NOMO-1 (cell line): ENCODE measurements around the gene PRKD3.
"Not testable (repeated sequence)": the region's sequence is repeated elsewhere in the genome, so short reads cannot be mapped to it uniquely, and the experiment has no call there.

Experiments used
- DNase-seq, 2 experiments: peaks; one replicate each; lab custom pipeline; 2025; ENCODE audit not compliant: unreplicated experiment in 2 of 2; lab: John Stamatoyannopoulos, UW

PRKD3 gene

DNA sequence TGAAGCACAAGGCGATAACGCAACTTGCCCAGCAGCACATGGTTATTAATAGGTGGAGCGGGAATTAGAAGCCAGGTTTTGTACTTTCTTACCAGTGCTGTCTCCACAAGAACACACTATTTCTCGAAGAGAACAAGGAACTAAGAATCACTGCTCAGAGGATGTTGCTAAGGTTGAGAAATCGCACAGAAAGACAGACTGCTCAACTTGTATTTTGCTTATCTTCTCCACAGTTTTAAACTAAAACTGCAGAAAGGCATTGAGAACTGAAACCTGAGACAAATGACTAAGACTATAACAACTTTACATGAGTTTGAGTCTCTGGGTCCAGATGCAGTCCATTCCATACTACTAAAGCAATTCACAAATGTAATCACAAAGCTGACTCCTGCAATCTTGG lies 6.2 kb downstream of the PRKD3 start:
- DNase-seq: peak; percentile 29 to 61

DNA sequence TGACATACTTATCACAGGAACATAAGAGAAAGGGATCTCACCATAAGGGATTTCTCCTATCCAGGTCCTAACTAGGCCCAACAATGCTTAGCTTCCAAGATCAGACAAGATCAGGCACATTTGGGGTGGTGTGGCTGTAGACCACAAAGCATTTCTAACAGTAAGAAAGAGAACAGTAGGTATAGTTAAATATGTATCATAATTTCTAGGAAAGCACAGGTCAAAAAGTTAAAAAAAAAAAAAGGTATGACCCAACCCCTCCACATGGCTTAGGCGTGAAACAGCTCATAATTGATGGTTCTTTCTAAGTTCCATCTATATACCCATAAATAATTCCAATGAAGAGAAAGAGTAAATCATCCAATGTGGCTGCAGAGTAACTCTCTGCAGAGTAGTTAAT lies 6.9 kb downstream of the PRKD3 start:
- DNase-seq: no peak

DNA sequence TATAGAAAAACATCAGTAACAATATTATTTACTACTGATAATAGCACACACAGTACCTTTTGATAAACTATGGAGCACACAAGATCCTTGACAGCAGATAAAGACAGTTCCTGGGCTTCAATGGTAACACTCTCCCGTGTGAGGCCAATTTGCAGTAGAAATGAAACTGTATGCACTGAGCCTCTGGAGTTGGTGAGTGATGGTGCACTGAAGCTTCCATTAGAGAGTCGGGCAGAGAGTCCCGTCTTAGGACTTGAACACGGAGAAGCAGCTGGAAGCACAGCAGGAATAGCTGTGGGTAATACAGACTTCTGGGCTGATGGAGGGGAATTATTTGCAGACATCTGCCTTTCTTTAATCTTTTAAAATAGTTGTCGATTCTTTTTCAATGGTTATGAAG lies 8.5 kb downstream of the PRKD3 start:
- DNase-seq: no peak

DNA sequence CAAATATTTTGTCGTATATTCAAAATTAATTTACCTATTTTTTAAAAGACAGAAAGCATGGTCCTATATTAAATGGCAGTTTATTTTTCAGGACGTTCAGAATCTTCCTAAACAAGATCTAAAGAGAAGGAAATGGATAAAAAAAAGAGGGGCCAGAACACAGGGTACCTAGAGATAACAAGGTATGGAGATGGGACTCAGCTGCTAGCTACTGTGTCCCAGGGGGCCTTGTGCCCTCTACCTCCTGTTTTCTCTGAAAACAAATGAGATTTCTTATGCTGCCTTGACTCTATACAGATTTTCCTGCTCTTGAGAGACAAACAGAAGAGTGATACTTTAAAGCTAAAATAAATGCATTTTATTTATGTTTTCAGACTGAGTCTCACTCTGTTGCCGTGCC lies 9.3 kb downstream of the PRKD3 start:
- DNase-seq: no peak

DNA sequence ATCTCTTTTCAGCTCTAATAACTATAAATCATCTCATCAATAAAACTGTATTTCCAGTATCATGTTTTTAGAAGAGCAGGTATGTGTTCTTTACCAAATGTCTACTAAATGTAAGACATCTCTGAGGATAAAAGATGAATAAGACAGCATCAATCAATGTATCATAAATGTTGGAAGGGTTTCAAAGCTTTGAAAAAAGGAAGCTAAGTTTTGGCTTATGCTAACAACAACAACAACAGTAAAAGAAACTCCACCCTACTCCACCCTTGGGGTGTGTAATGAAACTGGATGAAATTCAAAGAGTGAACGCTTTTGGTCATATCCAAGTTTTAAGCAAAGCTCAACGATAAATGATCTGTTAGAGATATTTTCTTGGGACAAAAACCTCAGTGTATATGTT lies 17.1 kb downstream of the PRKD3 start:
- no peak for DNase-seq

DNA sequence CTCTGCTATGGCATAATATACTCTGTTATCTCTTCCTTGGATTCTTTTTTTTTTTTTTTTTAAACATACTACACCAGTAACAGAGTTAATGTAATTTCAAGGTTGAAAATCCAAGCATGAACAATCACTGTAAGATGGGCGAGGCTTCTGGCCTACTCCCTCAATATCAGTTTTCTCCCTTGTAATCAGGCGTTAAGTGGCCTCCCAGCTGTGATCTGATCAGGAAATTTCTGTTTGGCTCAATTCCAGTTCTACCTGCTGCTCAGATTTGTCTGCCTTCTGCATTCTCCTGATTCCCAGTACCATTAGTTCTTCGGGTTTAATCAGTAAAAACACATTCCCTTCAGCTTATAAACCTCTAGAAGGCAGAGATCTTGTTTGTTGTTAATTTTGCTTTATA lies 18.6 kb downstream of the PRKD3 start:
- DNase-seq: no peak

DNA sequence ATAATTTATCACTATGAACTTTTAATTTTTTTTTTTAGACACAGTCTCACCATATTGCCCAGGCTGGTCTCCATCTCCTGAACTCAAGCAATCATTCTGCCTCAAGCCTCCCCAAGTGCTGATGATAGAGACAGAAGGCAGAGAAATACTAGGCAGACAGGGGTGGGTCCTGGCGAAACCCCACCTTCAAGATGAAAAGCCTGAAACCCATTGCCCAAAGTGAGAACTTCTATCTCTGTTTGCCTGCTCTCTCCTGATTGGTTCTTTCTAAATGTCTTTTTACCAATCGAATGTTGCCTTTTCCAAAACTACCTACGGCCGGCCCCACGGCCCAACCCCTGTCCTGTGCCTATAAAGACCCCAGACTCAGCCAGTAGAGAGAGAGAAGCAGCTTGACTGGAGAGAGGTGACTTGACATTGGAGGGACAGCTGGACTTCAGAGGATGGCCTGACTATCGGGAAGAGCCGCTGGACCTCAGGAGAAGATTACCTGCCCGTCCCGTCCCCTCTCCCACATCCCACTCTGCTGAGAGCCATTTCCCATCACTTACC lies 21.9 kb downstream of the PRKD3 start:
- no peak for DNase-seq

DNA sequence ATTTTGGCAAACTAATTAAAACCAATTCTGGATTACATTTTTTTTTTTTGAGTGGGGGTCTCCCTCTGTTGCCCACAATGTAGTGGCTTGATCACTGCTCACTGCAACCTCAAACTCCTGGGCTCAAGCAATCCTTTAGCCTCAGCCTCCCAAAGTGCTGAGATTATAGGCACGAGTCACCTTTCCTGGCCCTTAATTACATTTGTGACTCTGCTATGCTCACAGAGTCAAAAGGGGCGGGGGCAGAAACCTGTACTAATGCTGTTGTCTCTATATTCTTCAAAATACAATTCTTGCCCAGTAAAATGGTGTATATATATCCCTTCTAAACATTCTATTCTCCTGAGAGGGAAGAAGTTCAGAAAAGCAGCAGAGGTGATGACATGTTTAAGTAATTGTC lies 23.2 kb downstream of the PRKD3 start:
- no peak for DNase-seq

DNA sequence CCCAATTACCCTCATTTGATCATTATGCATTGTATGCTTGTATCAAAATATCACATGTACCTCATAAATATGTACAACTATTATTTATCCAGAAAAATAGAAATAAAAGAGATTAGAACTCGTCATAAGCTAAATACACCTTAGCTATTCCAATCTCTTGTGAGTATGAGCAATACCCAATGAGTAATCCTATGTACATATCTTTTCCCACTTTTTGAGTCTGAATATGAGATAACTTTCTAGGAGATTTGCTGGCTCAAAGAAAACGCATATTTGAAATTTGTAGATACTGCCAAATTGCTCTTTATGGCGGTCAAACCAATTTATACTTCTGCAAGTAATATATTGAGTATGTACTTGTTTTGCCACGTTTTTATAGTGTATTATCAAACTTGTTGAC lies 24.1 kb downstream of the PRKD3 start:
- no peak for DNase-seq

DNA sequence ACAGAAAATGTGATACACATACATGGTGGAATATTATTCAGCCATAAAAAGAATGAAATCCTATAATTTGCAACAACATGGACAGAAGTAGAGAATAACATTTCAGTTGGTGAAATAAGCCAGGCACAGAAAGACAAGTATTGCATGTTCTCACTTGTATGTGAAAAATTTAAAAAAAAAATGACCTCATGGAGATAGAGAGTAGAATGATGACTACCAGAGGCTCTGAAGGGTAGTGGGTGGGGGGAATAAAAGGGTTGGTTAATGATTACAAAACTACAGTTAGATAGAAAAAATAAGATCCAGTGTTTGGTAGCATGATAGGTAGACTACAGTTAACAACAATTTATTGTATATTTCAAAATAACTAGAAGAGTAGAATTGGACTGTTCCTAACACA lies 24.5 kb downstream of the PRKD3 start:
- DNase-seq: no peak

DNA sequence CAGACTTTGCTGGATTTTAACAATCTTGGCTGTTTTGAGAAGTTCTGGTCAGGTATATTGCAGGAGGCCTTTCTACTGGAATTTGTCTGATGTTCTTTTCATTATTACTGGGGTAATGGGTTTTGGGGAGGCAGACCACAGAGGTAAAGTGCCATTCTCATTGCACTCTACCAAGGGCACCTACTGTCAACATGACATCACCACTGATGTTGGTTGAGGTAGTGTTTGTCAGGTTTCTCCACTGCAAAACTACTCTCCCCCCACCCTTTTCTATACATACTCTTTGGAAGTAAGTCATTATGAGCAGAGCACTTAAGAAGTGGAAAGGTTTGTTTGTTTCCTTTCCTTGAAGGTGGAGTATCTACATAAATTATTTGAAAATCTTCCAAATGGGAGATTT lies 27.0 kb downstream of the PRKD3 start:
- no peak for DNase-seq

DNA sequence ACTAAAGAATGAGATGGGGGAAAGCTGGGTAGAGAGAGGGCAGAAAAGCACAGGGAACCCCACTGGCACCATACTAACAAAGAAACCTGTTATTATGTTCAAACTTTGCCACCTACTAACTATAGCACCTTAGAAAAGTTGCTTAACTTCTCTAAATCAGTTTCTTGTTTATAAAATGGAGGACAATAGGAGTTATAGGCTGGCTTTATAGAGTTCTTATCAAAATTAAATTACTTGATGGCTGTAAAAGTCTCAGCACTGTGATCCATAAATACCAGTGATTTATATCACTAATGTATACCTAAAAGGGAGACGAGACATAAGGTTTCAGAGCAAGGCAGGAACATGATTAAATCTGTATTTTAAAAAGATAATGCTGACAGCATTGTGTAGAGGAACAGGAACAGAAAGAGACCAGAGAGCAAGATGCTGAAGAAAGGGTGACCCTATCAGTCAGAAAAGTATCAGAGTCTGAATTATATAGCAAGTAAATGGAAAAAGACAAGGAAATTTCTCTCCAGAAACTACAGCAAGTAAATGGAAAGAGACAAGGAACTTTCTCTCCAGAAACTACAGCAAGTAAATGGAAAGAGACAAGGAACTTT lies 29.1 kb downstream of the PRKD3 start:
- no peak for DNase-seq

DNA sequence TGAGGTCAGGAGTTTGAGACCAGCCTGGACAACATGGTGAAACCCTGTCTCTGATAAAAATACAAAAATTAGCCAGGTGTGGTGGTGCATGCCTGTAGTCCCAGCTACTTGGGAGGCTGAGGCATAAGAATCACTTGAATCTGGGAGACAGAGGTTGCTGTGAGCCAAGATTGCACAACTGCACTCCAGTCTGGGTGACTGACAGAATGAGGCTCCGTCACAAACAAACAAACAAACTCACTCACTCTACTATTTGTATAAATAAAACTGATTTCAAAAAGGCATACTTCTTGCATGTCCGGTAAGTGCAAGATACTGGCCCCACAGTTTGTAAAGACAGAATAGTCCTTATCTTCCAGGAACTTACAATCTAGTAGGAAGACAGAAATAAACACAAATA lies 29.8 kb downstream of the PRKD3 start:
- DNase-seq: not testable (repeated sequence)

DNA sequence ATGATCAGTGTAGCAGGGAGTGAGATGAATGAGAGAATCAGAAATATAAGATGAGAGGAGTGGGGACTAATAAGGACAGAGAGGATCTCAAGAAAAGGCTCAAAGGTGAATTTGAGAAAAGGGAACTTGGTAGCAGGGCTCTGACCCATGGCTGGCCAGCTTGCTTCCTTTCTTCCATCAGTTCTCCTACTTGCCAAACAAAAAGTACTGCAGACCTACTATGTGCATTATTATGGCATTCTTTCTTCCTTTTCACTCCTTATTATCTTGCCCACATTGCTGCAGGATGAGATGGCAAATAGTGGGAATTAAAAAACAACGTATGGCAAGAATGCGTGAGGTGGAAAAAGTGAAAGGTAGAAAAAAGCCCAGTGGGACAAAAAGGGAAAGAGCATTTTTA lies 33.0 kb downstream of the PRKD3 start:
- no peak for DNase-seq

DNA sequence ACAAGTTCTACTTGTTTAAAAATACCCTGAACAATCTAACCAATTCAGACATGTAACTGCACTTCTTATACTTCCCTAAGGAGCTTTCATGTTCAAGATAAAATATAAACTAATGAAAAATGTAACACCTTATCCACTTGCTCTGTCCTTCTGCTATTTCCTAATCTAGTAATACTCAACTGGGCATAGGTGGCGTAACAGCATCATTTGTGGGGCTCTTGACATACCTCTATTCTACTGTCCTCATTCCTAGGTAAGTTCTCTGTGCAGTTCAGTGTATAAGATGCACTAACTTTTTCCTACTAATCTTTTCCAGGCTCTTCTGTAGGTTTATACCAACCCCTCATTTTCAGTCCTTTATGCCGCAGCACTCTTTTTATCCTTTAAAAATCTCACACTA lies 36.7 kb downstream of the PRKD3 start:
- peak; percentile 7 to 50 for DNase-seq

DNA sequence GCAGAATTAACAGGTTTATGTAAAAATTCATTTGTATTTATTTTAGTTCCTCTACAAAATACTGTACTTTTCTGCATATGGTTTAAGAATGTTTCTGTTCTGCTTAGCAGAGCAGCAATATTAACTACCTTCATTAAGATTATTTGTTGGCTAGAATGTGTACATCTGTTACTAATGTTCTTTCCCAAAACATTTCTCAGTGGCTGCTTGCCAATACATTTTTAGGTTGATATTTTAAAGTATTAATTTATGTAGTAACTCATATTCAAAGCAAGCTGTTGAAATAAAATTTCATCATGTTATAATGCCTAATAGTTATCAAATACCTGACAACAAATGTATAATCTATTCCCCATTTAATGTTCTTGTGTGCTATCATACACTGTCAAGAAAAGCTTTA lies 40.3 kb downstream of the PRKD3 start:
- DNase-seq: no peak

DNA sequence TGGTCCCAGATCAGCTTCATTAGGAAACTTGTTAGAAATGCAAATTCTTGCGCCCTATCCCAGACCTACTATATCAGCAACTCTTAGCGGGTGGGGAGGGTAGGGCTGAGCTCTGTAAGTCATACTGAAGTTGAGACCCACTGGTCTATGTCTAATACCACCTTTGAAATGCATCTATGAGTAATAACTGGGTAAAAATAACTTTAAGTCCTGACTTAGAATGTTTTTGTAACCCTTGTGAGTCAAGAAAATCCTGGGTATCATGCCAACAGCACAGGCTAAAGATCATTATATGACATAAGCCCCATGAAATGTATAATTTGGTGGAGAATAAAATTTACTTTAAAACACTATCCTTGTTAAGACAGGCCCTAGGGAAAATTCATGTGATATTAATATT lies 41.4 kb downstream of the PRKD3 start:
- DNase-seq: no peak

DNA sequence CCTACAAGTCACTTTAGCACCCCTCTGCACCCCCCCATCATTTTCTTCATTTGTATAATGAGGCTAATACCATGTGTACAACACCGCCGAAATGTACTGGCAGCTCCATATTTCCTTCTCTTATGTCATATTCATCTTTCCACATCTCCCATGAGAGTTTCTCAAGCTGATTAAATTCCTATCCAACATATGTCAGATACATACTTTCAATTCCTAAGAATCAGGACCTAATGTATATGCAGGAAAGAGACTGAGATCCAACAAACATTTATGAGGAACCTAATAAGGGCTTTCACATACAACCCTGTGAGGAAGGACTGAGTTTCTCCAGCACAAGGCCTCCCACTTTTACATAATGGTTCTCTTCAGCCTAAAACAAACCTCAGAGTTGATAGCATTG lies 41.9 kb downstream of the PRKD3 start:
- DNase-seq: no peak

DNA sequence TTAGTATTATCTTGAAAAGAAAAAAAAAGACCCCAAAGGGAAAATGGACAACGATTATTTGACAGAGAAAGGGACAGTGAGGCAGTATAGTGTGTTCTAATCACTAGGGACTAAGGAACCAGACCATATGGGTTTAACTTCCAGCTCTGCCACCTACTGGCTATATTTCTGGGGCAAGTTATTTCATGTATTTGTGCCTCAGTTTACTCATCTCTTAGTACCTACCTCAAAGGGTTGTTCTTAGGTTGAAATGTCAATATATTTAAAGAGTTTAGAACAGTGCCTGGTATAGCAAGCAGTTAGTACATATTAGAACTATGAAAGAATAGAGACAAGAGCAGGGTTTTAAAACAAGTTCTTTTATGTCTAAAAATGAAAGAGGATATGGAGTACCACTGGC lies 42.7 kb downstream of the PRKD3 start:
- no peak for DNase-seq

DNA sequence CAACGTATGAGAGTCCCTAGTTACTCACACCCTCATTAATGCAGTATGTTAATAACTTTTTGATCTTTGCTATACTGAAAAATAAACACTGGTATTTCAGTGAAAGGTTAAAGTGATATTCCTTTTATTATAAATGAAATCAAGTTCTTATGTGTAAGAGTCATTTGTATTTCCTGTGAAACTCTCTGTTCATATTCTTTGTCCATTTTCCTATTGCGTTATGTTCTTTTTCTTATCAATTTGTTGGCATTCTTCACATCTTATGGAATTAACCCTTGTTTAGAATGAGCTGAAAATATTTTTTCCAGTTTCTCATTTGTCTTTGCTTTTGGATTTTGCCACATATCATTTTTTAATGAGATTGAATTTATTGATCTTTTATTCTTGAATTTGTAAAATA lies 48.3 kb downstream of the PRKD3 start:
- no peak for DNase-seq
